Measurements from ENCODE around the gene ARHGAP11A. TPM values are rescaled to one million over a fixed set of nuclear protein-coding genes. Genes with fewer than 3 reads are reported as not detected.
"Not testable (repeated sequence)": the region's sequence is repeated elsewhere in the genome, so short reads cannot be mapped to it uniquely, and the experiment has no call there.

The ARHGAP11A gene, protein sequence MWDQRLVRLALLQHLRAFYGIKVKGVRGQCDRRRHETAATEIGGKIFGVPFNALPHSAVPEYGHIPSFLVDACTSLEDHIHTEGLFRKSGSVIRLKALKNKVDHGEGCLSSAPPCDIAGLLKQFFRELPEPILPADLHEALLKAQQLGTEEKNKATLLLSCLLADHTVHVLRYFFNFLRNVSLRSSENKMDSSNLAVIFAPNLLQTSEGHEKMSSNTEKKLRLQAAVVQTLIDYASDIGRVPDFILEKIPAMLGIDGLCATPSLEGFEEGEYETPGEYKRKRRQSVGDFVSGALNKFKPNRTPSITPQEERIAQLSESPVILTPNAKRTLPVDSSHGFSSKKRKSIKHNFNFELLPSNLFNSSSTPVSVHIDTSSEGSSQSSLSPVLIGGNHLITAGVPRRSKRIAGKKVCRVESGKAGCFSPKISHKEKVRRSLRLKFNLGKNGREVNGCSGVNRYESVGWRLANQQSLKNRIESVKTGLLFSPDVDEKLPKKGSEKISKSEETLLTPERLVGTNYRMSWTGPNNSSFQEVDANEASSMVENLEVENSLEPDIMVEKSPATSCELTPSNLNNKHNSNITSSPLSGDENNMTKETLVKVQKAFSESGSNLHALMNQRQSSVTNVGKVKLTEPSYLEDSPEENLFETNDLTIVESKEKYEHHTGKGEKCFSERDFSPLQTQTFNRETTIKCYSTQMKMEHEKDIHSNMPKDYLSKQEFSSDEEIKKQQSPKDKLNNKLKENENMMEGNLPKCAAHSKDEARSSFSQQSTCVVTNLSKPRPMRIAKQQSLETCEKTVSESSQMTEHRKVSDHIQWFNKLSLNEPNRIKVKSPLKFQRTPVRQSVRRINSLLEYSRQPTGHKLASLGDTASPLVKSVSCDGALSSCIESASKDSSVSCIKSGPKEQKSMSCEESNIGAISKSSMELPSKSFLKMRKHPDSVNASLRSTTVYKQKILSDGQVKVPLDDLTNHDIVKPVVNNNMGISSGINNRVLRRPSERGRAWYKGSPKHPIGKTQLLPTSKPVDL
- 10 to 100 TPM; 19.9 to 55.3 TPM for total RNA-seq

DNA sequence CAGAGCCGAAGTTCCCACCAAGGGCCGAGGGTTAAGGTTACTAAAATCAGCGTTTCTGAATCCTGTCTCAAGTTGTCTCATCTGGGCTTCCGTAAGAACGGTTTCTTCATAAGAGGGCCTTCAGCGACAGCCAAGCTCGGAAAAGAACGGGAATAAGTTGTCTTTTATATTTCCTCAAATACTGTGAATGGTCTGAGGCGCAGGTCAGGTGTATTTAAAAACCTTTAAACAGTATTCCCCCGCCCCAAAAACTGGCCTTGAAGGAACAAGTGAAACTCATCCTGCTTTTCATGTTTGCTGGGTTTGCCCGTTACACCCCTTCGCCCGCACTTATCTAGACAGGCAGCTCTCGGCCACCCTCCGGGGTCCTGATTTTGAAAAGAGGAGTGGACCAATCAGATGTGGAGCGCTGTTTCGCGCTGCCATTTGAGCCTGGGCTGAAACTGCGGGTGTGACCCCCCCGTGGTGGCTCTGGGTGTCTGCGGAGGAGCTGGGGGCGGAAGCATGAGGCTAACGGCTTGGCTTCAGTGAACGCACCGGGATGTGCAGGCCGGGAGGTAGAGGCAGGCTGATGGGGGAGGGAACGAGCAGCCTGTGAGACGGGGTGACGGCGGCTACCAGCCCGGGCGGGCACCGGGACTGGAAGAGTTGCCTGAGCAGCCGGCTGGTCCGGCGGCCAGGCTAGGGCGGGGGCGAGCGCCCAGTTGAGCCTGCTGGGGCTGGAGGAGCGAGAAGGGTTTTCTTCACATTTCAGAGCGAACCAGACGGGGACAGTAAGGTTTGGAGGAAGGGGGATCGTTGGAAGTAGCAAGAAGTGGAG lies at the start of gene ARHGAP11A:
Gene ARHGAP11A, plus strand, starts transcription at position 454 of the 820 bp plus-strand sequence. CDS start 708 bp downstream, outside the sequence.
- H3K9me3 ChIP-seq; H3K36me3 ChIP-seq; intact Hi-C loops (cut with DNase I); H3K27me3 ChIP-seq; H3K4me1 ChIP-seq: not testable (repeated sequence)
- peak within 1 kb of the TSS; percentile 50 to 58 for H3K9ac ChIP-seq (ENCODE audit: low read depth in 2 of 2, low read length in 2 of 2)
- H3K27ac ChIP-seq: peak within 1 kb of the TSS; percentile 55
- peak; percentile 89 for DNase-seq
- peak within 1 kb of the TSS; percentile 59 for H3K4me3 ChIP-seq

DNA sequence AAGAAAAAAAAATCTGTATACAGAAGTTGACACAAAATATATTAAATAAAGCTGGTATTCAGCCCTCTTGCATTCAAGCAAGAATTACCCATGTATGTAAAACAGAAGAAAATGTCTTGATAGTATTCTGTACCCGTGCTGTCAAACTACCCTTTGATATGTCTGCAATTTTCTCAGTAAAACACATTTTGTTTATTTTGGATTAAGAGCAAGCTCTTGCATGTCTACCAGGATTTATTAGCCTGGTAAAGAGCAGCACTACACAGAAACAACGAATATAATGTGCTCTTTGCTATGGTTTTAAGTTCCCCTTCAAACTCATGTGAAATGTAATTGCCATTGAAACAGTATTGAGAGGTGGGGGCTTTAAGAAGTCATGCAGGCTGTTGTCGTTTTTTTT lies 46.3 kb upstream of the ARHGAP11A start:
- DNase-seq; H3K4me3 ChIP-seq; H3K27me3 ChIP-seq; intact Hi-C loops (cut with DNase I); H3K9ac ChIP-seq (ENCODE audit: low read depth in 2 of 2, low read length in 2 of 2); H3K9me3 ChIP-seq; H3K36me3 ChIP-seq; H3K27ac ChIP-seq; H3K4me1 ChIP-seq: not testable (repeated sequence)

DNA sequence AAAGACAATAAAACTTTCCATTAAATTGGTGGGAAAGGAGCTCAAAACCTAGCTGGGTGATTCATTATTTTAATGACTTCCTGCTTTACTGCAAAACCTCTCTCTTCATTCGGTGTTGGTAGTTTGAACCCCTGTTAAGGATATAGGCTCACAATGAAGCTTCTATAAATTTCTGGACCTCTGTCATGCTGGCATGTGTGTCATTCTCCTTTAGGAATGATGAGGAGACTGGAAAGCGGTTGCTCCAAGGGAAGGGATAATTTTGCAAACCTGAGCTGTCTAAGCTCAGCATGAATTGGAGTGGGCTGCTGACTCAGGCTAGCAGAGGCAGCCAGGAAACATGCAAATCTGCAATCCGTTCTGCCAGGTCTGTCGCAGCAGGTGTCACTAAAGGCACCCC lies 36.8 kb upstream of the ARHGAP11A start:
- H3K27me3 ChIP-seq; H3K36me3 ChIP-seq; intact Hi-C loops (cut with DNase I); H3K9ac ChIP-seq (ENCODE audit: low read depth in 2 of 2, low read length in 2 of 2); H3K27ac ChIP-seq; H3K4me3 ChIP-seq; DNase-seq; H3K4me1 ChIP-seq; H3K9me3 ChIP-seq: not testable (repeated sequence)

DNA sequence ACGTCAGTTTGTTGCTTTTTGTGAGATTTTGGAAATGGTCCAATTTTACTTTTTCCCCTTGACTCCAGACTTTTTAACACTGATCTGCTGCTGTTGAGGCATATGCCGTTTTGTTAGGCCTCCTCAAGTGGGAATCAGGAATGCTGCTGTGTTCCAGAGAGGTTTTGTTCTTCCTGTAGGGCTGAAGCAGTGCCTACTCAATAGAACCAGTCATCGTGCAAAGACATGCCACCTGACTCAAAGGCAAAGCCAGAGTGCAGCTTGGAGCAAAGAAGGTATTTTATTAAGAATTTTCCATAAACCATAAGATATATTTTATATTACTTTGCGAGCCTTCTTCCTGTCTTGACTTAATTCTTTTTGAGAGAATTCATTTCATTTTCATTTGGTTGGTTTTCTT lies 29.5 kb upstream of the ARHGAP11A start:
- H3K4me3 ChIP-seq; H3K27ac ChIP-seq; H3K9ac ChIP-seq (ENCODE audit: low read depth in 2 of 2, low read length in 2 of 2); intact Hi-C loops (cut with DNase I); H3K4me1 ChIP-seq; H3K27me3 ChIP-seq; DNase-seq; H3K36me3 ChIP-seq; H3K9me3 ChIP-seq: not testable (repeated sequence)

DNA sequence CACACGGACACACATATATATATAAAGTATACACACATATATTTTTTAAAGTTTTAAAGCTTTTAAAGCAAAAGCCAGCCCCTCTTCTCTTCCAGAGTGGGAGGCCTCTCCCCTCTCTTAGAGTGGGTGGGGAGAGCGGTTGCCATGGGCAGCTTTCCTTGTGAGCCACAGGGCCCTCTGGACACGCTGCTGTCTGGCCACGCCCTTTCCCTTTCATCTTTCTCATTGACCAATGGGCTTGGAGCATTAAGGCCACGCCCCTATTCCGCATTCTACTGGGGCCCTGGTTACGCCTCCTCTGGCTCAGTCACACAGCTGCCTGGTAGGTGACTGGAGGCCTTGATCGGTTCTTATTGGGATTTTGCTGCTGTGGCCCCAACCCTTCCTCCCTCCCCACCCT lies 22.2 kb upstream of the ARHGAP11A start, which contains the start of gene GOLGA8N:
Gene GOLGA8N, plus strand, starts transcription at position 306 of the 400 bp plus-strand sequence.
- H3K27me3 ChIP-seq; intact Hi-C loops (cut with DNase I); H3K9me3 ChIP-seq; H3K4me1 ChIP-seq; H3K4me3 ChIP-seq; H3K9ac ChIP-seq (ENCODE audit: low read depth in 2 of 2, low read length in 2 of 2); H3K27ac ChIP-seq; H3K36me3 ChIP-seq; DNase-seq: not testable (repeated sequence)

DNA sequence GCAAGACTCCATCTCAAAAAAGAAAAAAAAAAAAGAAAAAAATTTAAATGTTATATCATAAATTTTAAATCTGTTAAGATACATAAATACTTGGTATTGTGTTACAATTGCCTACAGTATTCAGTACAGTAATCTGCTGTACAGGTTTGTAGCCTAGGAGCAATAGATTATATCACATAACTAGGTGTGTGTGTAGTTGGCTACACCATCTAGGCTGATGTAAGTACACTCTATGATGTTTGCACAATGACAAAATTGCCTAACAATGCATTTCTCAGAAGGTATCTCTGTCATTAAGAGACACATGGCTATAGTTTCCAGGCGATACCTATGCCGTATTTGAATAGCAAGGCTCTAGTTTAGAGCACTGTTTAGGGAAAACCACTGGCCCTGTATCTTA lies 5.8 kb upstream of the ARHGAP11A start:
- H3K9ac ChIP-seq (ENCODE audit: low read depth in 2 of 2, low read length in 2 of 2); H3K9me3 ChIP-seq; H3K36me3 ChIP-seq; DNase-seq; H3K4me3 ChIP-seq; H3K27ac ChIP-seq; H3K27me3 ChIP-seq; intact Hi-C loops (cut with DNase I); H3K4me1 ChIP-seq: not testable (repeated sequence)

DNA sequence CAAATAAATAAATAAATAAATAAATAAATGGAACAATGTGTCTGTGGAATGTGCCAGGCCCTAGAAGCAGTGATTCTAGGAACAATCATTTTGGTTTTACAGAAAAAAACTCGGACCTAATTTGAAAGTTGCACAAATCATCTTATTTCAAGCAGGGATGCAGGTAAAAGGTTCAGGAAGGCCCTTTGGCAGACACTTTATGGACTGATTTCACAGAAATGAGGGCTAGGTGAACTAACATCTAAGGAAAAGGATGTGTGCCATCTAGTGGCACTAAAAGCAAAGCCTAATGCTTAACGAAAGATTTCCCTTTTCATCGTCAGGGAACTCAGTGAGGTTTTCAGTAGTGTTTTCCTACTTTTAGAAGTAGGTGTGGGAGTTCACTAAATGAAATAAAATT lies 4.6 kb upstream of the ARHGAP11A start:
- H3K4me1 ChIP-seq; H3K9ac ChIP-seq (ENCODE audit: low read depth in 2 of 2, low read length in 2 of 2); intact Hi-C loops (cut with DNase I); H3K27me3 ChIP-seq; H3K9me3 ChIP-seq; DNase-seq; H3K4me3 ChIP-seq; H3K36me3 ChIP-seq; H3K27ac ChIP-seq: not testable (repeated sequence)

DNA sequence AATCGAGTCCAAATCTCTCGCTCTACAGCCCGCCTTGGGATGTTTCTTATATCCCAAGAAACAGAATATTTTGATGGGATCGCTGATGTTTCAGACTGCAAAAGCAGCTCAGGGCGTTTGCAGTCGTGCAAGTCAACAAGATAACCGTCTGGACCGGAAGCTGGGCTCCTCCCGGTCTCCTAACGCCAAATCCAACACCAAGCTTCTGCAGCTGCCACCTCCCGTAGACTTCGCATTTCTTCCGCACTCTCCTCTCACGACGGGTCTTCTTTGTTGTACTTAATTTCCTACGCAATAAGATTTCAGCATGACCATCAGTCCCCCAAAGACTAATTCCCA lies 623 bp upstream of the ARHGAP11A start:
- H3K9ac ChIP-seq (ENCODE audit: low read depth in 2 of 2, low read length in 2 of 2): peak overlapping the region in 1 of 2 donors; percentile 50
- peak overlapping the region; percentile 55 for H3K27ac ChIP-seq
- H3K27me3 ChIP-seq; H3K4me1 ChIP-seq; intact Hi-C loops (cut with DNase I); H3K9me3 ChIP-seq; DNase-seq; H3K36me3 ChIP-seq: not testable (repeated sequence)
- H3K4me3 ChIP-seq: peak overlapping the region; percentile 59

DNA sequence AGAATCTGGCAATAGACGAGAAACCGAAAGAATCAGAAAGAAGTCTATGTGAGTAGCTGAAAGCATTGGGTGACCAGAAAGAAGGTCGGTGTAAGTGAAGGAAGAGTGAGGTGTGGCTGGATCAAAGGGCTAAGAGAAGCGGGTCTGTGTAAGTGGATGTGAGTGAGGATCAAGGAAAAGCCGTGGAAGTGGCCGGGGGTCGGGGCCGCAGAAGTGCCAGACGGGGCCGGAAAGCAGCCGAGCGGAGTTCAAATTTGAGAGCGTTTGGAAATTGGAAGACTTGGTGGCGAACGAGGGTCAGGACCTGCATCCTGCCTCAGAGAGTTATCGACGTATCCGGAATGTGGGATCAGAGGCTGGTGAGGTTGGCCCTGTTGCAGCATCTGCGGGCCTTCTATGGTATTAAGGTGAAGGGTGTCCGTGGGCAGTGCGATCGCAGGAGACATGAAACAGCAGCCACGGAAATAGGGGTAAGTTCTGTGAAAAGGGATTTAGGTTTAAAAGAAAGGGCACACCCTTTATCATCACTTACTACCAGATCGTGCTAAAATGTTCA lies 645 bp downstream of the ARHGAP11A start:
- Histone ChIP-seq H3K4me3 (peak overlapping the region; percentile 59), H3K27ac (peak overlapping the region; percentile 27), H3K9ac (ENCODE audit: low read depth in 2 of 2, low read length in 2 of 2) (peak overlapping the region in 1 of 2 donors; percentile 58)
- H3K36me3 ChIP-seq; intact Hi-C loops (cut with DNase I); DNase-seq; H3K9me3 ChIP-seq; H3K27me3 ChIP-seq; H3K4me1 ChIP-seq: not testable (repeated sequence)

All from colonic mucosa (tissue), 4 donors.